ENCODE results near the gene HOXA9. TPM values are rescaled to one million over a fixed set of nuclear protein-coding genes. Genes with fewer than 3 reads are reported as not detected.

Gene HOXA9
- total and polyA plus RNA-seq, 3 experiments from 2014 or later: not detected

GRCh38 chr7:27162561-27163287, 2.6 kb downstream of the HOXA9 start:
- H3K9me3 ChIP-seq (ENCODE audit: low read length): no peaks in the 10 kb centered on the region
- Mint-ChIP-seq H3K9me3 (peaks cover 0 to 7% (median 0%) of the 10 kb centered on the region in 5 donors), H3K4me3 (peak overlapping the region in 1 of 7 donors; percentile 31), H3K27me3 (peaks cover 85 to 86% of the 10 kb centered on the region in 2 donors), H3K36me3 (no peaks in the 10 kb centered on the region), H3K4me1 (peaks cover 23 to 41% (median 30%) of the 10 kb centered on the region in 3 donors), H3K27ac (peak overlapping the region in 1 of 8 donors; percentile 41)
- CTCF ChIA-PET: interaction anchor here (1.0 to 5.6 kb wide), 12 partner anchors 9 to 798 kb away, joined by 3 to 71 read pairs (median 14); partner anchors contain the start of genes HOXA11 and HOXA3
- no peak overlapping the region for H3K4me3 ChIP-seq (ENCODE audit: low read length)
- peaks cover 32% of the 10 kb centered on the region for H3K4me1 ChIP-seq (ENCODE audit: insufficient read depth, low read length)
- no peak for DNase-seq
- H3K27ac ChIP-seq (ENCODE audit: low read depth, low read length): no peak overlapping the region
- H3K27me3 ChIP-seq (ENCODE audit: insufficient read depth, low read length, poor library complexity, severe bottlenecking): peaks cover 88% of the 10 kb centered on the region
- no peaks in the 10 kb centered on the region for H3K36me3 ChIP-seq (ENCODE audit: insufficient read depth, low read length)
- POLR2A ChIA-PET: no interaction called here

DNA sequence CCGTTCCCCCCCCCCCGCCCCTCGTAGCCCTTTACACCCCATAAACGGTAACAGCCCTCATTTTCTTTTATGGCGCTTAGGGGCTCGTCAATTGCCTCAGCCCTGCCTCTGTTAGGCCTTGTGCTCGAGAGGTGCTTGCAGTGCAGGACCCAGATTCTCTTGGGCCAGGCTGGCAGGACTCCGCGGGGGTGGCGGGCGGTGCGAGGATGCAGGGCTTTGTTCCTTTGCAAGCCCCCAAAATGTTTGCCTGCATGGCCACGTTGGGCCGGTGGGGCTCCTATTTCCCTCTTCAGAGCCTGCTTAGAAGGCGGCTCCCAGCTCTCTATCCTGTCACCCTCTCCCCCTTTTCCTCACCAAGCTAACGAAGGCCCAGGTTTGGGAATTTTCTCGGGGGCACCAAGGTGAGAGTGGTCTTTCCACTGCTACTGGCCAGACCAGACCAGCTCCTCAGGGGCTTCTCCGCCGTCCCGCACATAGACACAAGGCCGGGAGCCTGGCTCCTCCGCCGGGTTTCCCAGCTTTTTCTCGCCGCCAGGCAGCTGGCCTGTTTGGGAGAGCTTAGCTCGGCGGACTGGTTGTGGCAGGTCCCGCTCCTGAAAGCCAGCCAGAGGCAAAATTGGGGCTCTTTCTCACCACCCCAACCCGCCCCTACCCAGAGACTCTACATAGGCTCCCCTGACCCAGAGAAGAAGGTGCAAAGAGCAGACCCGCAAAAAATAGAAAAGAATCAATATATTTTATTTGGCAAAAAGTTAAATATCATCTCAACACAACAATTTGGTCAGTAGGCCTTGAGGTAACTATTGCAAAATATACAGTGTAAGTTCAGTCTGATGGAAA, 3.4 kb downstream of the HOXA9 start:
- ChIA-PET CTCF (interaction anchor here (0.7 to 5.6 kb wide), 15 partner anchors 10 to 1305 kb away, joined by 3 to 71 read pairs (median 14); partner anchors contain the start of genes HOXA11 and HOXA3), POLR2A (interaction anchor here (1.2 kb wide), 1 partner anchor 11 kb away, joined by 3 read pairs; no protein-coding TSS in a partner anchor)
- peaks cover 24 to 45% (median 30%) of the 10 kb centered on the region in 3 donors for H3K4me1 Mint-ChIP-seq
- H3K27ac ChIP-seq (ENCODE audit: low read depth, low read length): no peak overlapping the region
- H3K36me3 Mint-ChIP-seq: no peaks in the 10 kb centered on the region
- DNase-seq: peak in 1 of 5 donors; percentile 43
- no peak overlapping the region for H3K4me3 ChIP-seq (ENCODE audit: low read length)
- H3K9me3 Mint-ChIP-seq: peaks cover 0 to 8% (median 0%) of the 10 kb centered on the region in 5 donors
- H3K4me1 ChIP-seq (ENCODE audit: insufficient read depth, low read length): peaks cover 32% of the 10 kb centered on the region
- H3K27me3 ChIP-seq (ENCODE audit: insufficient read depth, low read length, poor library complexity, severe bottlenecking): peaks cover 84% of the 10 kb centered on the region
- no peaks in the 10 kb centered on the region for H3K36me3 ChIP-seq (ENCODE audit: insufficient read depth, low read length)
- peak overlapping the region in 1 of 7 donors; percentile 31 for H3K4me3 Mint-ChIP-seq
- H3K9me3 ChIP-seq (ENCODE audit: low read length): no peaks in the 10 kb centered on the region
- peaks cover 85 to 86% of the 10 kb centered on the region in 2 donors for H3K27me3 Mint-ChIP-seq
- peak overlapping the region in 1 of 8 donors; percentile 41 for H3K27ac Mint-ChIP-seq

GRCh38 chr7:27161214-27161720, 4.1 kb downstream of the HOXA9 start:
- Mint-ChIP-seq H3K27me3 (peaks cover 83 to 85% of the 10 kb centered on the region in 2 donors), H3K27ac (peak overlapping the region in 3 of 8 donors; percentile 43 to 75 (median 47)), H3K36me3 (no peaks in the 10 kb centered on the region), H3K9me3 (peaks cover 0 to 8% (median 0%) of the 10 kb centered on the region in 5 donors), H3K4me1 (peaks cover 26 to 44% (median 34%) of the 10 kb centered on the region in 3 donors), H3K4me3 (peak overlapping the region; percentile 70 to 91 (median 81))
- no peak for DNase-seq
- ChIA-PET POLR2A (interaction anchor here (1.2 kb wide), 1 partner anchor 11 kb away, joined by 3 read pairs; no protein-coding TSS in a partner anchor), CTCF (interaction anchor here (0.6 to 5.6 kb wide), 35 partner anchors 10 to 1305 kb away, joined by 3 to 71 read pairs (median 4); partner anchors contain the start of genes HOXA1 and HOXA3)
- no peak overlapping the region for H3K27ac ChIP-seq (ENCODE audit: low read depth, low read length)
- peaks cover 29% of the 10 kb centered on the region for H3K4me1 ChIP-seq (ENCODE audit: insufficient read depth, low read length)
- H3K36me3 ChIP-seq (ENCODE audit: insufficient read depth, low read length): no peaks in the 10 kb centered on the region
- H3K4me3 ChIP-seq (ENCODE audit: low read length): peak overlapping the region; percentile 72
- H3K27me3 ChIP-seq (ENCODE audit: insufficient read depth, low read length, poor library complexity, severe bottlenecking): peaks cover 81% of the 10 kb centered on the region
- no peaks in the 10 kb centered on the region for H3K9me3 ChIP-seq (ENCODE audit: low read length)

GRCh38 chr7:27160546-27161213, 4.7 kb downstream of the HOXA9 start:
- Mint-ChIP-seq H3K27ac (peak overlapping the region in 3 of 8 donors; percentile 43 to 75 (median 47)), H3K4me3 (peak overlapping the region; percentile 78 to 91 (median 82)), H3K27me3 (peaks cover 84 to 87% of the 10 kb centered on the region in 2 donors), H3K4me1 (peaks cover 27 to 46% (median 36%) of the 10 kb centered on the region in 3 donors), H3K36me3 (no peaks in the 10 kb centered on the region), H3K9me3 (peaks cover 0 to 5% (median 0%) of the 10 kb centered on the region in 5 donors)
- Histone ChIP-seq H3K27me3 (ENCODE audit: insufficient read depth, low read length, poor library complexity, severe bottlenecking) (peaks cover 81% of the 10 kb centered on the region), H3K27ac (ENCODE audit: low read depth, low read length) (no peak overlapping the region), H3K9me3 (ENCODE audit: low read length) (no peaks in the 10 kb centered on the region), H3K4me3 (ENCODE audit: low read length) (peak overlapping the region; percentile 72), H3K36me3 (ENCODE audit: insufficient read depth, low read length) (no peaks in the 10 kb centered on the region), H3K4me1 (ENCODE audit: insufficient read depth, low read length) (peaks cover 30% of the 10 kb centered on the region)
- peak; percentile 77 to 89 (median 79) for DNase-seq
- ChIA-PET CTCF (interaction anchor here (0.6 to 5.6 kb wide), 34 partner anchors 10 to 1304 kb away, joined by 3 to 71 read pairs (median 4); partner anchors contain the start of genes HOXA1 and HOXA3), POLR2A (interaction anchor here (1.2 kb wide), 1 partner anchor 10 kb away, joined by 3 read pairs; no protein-coding TSS in a partner anchor)

DNA sequence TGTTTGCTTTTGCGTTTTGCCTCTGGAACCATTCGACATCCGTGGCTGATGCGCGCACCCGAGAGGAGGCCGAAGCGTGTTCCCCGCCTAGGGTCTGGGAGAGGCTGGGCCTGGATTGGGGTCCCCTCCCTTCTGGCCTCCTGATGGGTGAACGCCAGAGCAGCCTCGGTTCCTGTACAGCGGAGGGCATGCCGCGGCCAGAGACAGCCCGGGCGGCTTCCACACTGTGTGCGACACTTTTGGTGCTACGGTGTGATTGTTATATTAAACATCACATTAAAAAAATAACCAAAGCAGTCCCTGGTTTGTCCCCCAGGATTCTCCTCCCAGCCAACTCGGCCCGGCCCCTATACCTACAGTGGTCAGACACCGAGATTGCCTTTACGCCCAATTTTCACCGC, 5.2 kb downstream of the HOXA9 start:
- ChIA-PET POLR2A (interaction anchor here (0.5 kb wide), 1 partner anchor 293 kb away, joined by 3 read pairs; no protein-coding TSS in a partner anchor), CTCF (interaction anchor here (1.2 to 5.6 kb wide), 24 partner anchors 8 to 1266 kb away, joined by 3 to 71 read pairs (median 10); partner anchors contain the start of gene HOXA3)
- H3K27me3 ChIP-seq (ENCODE audit: insufficient read depth, low read length, poor library complexity, severe bottlenecking): peaks cover 81% of the 10 kb centered on the region
- Mint-ChIP-seq H3K27ac (peak overlapping the region in 1 of 8 donors; percentile 67), H3K9me3 (peaks cover 0 to 7% (median 0%) of the 10 kb centered on the region in 5 donors), H3K36me3 (no peaks in the 10 kb centered on the region), H3K4me1 (peaks cover 30 to 48% (median 37%) of the 10 kb centered on the region in 3 donors), H3K27me3 (peaks cover 84 to 88% of the 10 kb centered on the region in 2 donors), H3K4me3 (peak overlapping the region; percentile 62 to 90 (median 78))
- H3K27ac ChIP-seq (ENCODE audit: low read depth, low read length): no peak overlapping the region
- peaks cover 29% of the 10 kb centered on the region for H3K4me1 ChIP-seq (ENCODE audit: insufficient read depth, low read length)
- no peaks in the 10 kb centered on the region for H3K36me3 ChIP-seq (ENCODE audit: insufficient read depth, low read length)
- peak overlapping the region; percentile 72 for H3K4me3 ChIP-seq (ENCODE audit: low read length)
- no peak for DNase-seq
- no peaks in the 10 kb centered on the region for H3K9me3 ChIP-seq (ENCODE audit: low read length)

GRCh38 chr7:27159266-27160144, 5.8 kb downstream of the HOXA9 start:
- Mint-ChIP-seq H3K4me3 (peak overlapping the region; percentile 62 to 90 (median 78)), H3K36me3 (peaks cover 0 to 2% (median 0%) of the 10 kb centered on the region in 3 donors), H3K4me1 (peaks cover 31 to 55% (median 44%) of the 10 kb centered on the region in 3 donors), H3K27ac (peak overlapping the region in 2 of 8 donors; percentile 19 to 67), H3K9me3 (peaks cover 0 to 10% (median 0%) of the 10 kb centered on the region in 5 donors), H3K27me3 (peaks cover 85 to 90% of the 10 kb centered on the region in 2 donors)
- H3K4me1 ChIP-seq (ENCODE audit: insufficient read depth, low read length): peaks cover 28% of the 10 kb centered on the region
- ChIA-PET POLR2A (interaction anchor here (0.5 kb wide), 1 partner anchor 293 kb away, joined by 3 read pairs; no protein-coding TSS in a partner anchor), CTCF (interaction anchor here (1.2 to 2.8 kb wide), 9 partner anchors 9 to 1267 kb away, joined by 3 to 14 read pairs (median 5); no protein-coding TSS in a partner anchor)
- no peak overlapping the region for H3K27ac ChIP-seq (ENCODE audit: low read depth, low read length)
- peaks cover 81% of the 10 kb centered on the region for H3K27me3 ChIP-seq (ENCODE audit: insufficient read depth, low read length, poor library complexity, severe bottlenecking)
- H3K4me3 ChIP-seq (ENCODE audit: low read length): peak overlapping the region; percentile 72
- no peak for DNase-seq
- no peaks in the 10 kb centered on the region for H3K9me3 ChIP-seq (ENCODE audit: low read length)
- H3K36me3 ChIP-seq (ENCODE audit: insufficient read depth, low read length): no peaks in the 10 kb centered on the region

Measured in CD8-positive, alpha-beta memory T cell (primary cell).